ENCODE results near the gene PAX6.
A peak's percentile ranks its signal among the peaks of the same experiment; 100 is the strongest.

Gene PAX6

DNA sequence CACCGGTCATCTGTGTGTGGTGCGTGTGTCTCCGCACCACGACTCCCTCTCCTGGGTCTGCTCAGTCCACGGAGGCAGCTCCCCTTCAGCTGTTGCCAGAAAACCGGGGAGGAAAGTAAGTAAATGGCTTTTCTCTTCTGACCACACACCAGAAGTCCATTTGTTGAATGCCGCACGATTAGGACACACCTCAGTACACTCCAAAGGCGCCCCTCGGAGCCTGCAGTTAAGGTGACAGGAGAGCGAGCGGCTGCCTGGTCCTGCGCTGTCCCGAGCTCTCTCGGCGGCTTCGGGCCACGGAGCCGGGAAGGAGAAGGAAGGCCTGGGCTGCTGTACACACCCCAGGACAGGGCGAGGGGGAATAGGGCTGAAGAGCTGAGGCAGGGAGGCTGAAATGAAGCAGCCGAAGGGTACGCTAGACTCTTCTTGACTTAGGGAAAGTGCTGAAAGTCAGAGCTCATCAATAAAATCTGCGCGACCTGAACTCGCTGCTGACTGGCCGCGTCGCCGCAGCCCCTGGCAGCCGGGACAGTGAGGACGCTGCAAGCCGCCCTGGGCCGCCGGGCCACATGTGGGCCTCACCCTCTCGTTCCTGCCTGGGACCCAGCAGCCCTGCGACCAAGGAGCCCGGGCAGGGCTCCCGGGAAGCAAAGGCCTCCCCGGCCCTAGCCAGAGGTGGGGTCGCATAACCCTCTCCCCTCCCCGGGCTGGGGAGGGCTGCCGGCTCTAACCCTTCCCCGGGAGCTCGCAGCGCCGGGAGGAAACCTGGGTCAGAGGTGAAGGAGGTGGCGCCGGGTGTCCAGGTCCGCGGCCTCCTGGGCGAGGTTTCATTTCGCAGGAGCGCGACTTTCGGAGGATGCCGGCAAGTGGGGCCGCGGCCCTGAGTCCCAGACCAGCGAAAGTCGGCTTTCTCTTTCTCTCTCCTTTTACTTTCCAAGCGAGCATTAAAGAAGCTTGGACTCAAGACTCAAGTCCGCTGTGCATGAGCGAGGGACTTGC, 1.6 kb upstream of the PAX6 start:
- Histone ChIP-seq H3K4me3 (ENCODE audit: low read length in 2 of 2) (peak overlapping the region; percentile 59 to 84), H2AFZ (ENCODE audit: low read length) (peak overlapping the region; percentile 86), H2BK120ac (ENCODE audit: low read depth, low read length) (peak overlapping the region; percentile 77), H3K79me1 (ENCODE audit: low read depth, low read length) (peaks cover 6% of the 10 kb centered on the region), H4K8ac (ENCODE audit: low read depth, low read length) (no peak overlapping the region), H3K27ac (replicated peaks; ENCODE audit: low read length) (peak overlapping the region; percentile 95), H3K14ac (ENCODE audit: low read length) (peak overlapping the region; percentile 73), H2AK5ac (ENCODE audit: low read depth, low read length) (peak overlapping the region; percentile 48), H3K27me3 (ENCODE audit: control insufficient read depth in 3 of 3, insufficient read depth in 3 of 3, low read depth in 1 of 3, low read length in 3 of 3) (peaks cover 20 to 37% (median 36%) of the 10 kb centered on the region in 3 experiments), H4K91ac (ENCODE audit: low read depth, low read length, poor library complexity) (no peak overlapping the region), H2BK5ac (ENCODE audit: low read length) (peak overlapping the region; percentile 97), H3K18ac (ENCODE audit: low read length) (peak overlapping the region; percentile 96), H2BK12ac (ENCODE audit: low read length) (peak overlapping the region; percentile 4), H3K9ac (ENCODE audit: low read depth, low read length, poor library complexity) (peak overlapping the region; percentile 88), H3K4me1 (ENCODE audit: control insufficient read depth in 2 of 2, insufficient read depth in 1 of 2, low read depth in 1 of 2, low read length in 2 of 2) (peaks cover 16 to 37% of the 10 kb centered on the region in 2 donors), H3K4ac (ENCODE audit: low read length) (no peak overlapping the region), H2BK15ac (ENCODE audit: low read length) (peak overlapping the region; percentile 62), H3K9me3 (replicated peaks in 1 of 2; ENCODE audit: control insufficient read depth in 2 of 2, insufficient read depth in 1 of 2, low read depth in 1 of 2, low read length in 2 of 2) (no peaks in the 10 kb centered on the region), H3K4me2 (ENCODE audit: insufficient read depth, low read length, poor library complexity, severe bottlenecking) (peak overlapping the region; percentile 98), H3K23ac (ENCODE audit: low read depth, low read length, poor library complexity) (peak overlapping the region; percentile 37), H3K36me3 (replicated peaks in 1 of 2; ENCODE audit: control insufficient read depth in 2 of 2, insufficient read depth in 2 of 2, low read length in 2 of 2) (peaks cover 0 to 7% of the 10 kb centered on the region in 2 donors)
- WGBS, 2 donors (ENCODE audit: extremely low coverage in 2 of 2, insufficient read length in 2 of 2, insufficient replicate concordance in 1 of 2), result no CpG with 5 or more reads among the region's 63 CpGs
- no peak for DNase-seq (ENCODE audit: low spot score)

DNA sequence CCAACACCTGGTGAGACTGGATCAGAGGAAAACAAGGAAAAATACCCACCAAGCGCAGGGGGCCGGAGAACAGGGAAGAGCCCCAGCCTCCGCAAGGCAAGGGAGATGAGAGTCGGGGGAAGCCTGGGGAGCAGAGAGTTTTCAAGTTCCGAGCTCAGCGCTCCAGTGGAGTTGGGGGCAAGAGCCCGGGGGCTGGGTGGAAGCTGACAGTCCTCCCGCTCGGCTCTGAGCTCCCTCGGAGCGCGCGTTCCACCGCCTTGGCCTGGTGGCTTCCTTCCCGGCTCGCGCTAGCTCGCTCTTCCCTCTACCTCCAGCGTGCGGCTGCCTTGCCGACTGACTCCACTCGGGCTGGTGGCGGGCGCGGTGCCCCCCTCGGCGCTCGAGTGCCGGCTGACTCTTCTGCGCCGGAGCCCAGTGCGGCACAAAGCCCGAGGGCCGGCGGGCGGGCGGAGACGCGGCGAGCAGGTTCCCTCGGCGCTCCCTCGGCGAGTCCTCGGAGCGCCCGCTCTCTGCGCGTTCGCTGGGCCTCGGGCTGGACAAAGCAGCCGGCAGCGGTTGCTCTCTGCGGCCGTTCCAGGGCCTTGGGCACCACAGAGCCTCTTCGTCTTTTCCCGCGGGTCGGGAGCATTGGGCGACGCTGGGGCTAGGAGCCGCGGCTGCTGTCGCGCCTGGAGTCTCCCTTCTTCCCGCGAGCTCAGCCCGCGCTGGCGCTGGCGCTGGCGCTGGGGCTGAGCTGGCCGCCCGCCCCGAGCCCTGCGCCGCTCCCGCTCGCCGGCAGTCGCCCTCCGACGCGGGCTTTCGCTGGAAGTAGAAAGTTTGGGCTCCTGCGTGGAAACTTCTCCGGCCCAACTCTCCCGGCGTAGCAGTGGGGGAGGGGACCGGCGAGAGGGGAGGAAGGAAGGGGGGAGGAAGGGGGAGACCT, 1.0 kb downstream of the PAX6 start:
- Histone ChIP-seq H3K9ac (ENCODE audit: low read depth, low read length, poor library complexity) (peak overlapping the region; percentile 99), H2BK12ac (ENCODE audit: low read length) (peak overlapping the region; percentile 76), H2AFZ (ENCODE audit: low read length) (peak overlapping the region; percentile 80), H2BK120ac (ENCODE audit: low read depth, low read length) (peak overlapping the region; percentile 27), H3K27me3 (ENCODE audit: control insufficient read depth in 3 of 3, insufficient read depth in 3 of 3, low read depth in 1 of 3, low read length in 3 of 3) (peaks cover 0 to 14% (median 11%) of the 10 kb centered on the region in 3 experiments), H3K18ac (ENCODE audit: low read length) (peak overlapping the region; percentile 98), H3K27ac (replicated peaks; ENCODE audit: low read length) (peak overlapping the region; percentile 93), H3K14ac (ENCODE audit: low read length) (peak overlapping the region; percentile 78), H3K4ac (ENCODE audit: low read length) (peak overlapping the region; percentile 45), H3K4me3 (ENCODE audit: low read length in 2 of 2) (peak overlapping the region; percentile 59 to 93), H2BK15ac (ENCODE audit: low read length) (peak overlapping the region; percentile 84), H3K9me3 (replicated peaks in 1 of 2; ENCODE audit: control insufficient read depth in 2 of 2, insufficient read depth in 1 of 2, low read depth in 1 of 2, low read length in 2 of 2) (peaks cover 0 to 10% of the 10 kb centered on the region in 2 donors), H3K4me2 (ENCODE audit: insufficient read depth, low read length, poor library complexity, severe bottlenecking) (peak overlapping the region; percentile 63), H3K79me1 (ENCODE audit: low read depth, low read length) (peaks cover 9% of the 10 kb centered on the region), H2AK5ac (ENCODE audit: low read depth, low read length) (peak overlapping the region; percentile 89), H4K91ac (ENCODE audit: low read depth, low read length, poor library complexity) (no peak overlapping the region), H3K23ac (ENCODE audit: low read depth, low read length, poor library complexity) (peak overlapping the region; percentile 86), H2BK5ac (ENCODE audit: low read length) (peak overlapping the region; percentile 98), H3K36me3 (replicated peaks in 1 of 2; ENCODE audit: control insufficient read depth in 2 of 2, insufficient read depth in 2 of 2, low read length in 2 of 2) (peaks cover 0 to 31% of the 10 kb centered on the region in 2 donors), H3K4me1 (ENCODE audit: control insufficient read depth in 2 of 2, insufficient read depth in 1 of 2, low read depth in 1 of 2, low read length in 2 of 2) (peaks cover 18 to 21% of the 10 kb centered on the region in 2 donors), H4K8ac (ENCODE audit: low read depth, low read length) (no peak overlapping the region)
- no CpG with 5 or more reads among the region's 91 CpGs for WGBS, 2 donors (ENCODE audit: extremely low coverage in 2 of 2, insufficient read length in 2 of 2, insufficient replicate concordance in 1 of 2)
- DNase-seq (ENCODE audit: low spot score), result no peak

- Histone ChIP-seq H4K91ac (ENCODE audit: low read depth, low read length, poor library complexity) (no peak overlapping the region), H3K9me3 (replicated peaks in 1 of 2; ENCODE audit: control insufficient read depth in 2 of 2, insufficient read depth in 1 of 2, low read depth in 1 of 2, low read length in 2 of 2) (peaks cover 0 to 10% of the 10 kb centered on the region in 2 donors), H3K4me2 (ENCODE audit: insufficient read depth, low read length, poor library complexity, severe bottlenecking) (peak overlapping the region; percentile 63), H2BK15ac (ENCODE audit: low read length) (peak overlapping the region; percentile 84), H3K14ac (ENCODE audit: low read length) (no peak overlapping the region), H3K18ac (ENCODE audit: low read length) (no peak overlapping the region), H2BK5ac (ENCODE audit: low read length) (peak overlapping the region; percentile 98), H3K9ac (ENCODE audit: low read depth, low read length, poor library complexity) (peak overlapping the region; percentile 99), H3K27me3 (ENCODE audit: control insufficient read depth in 3 of 3, insufficient read depth in 3 of 3, low read depth in 1 of 3, low read length in 3 of 3) (peaks cover 0 to 8% (median 5%) of the 10 kb centered on the region in 3 experiments), H3K36me3 (replicated peaks in 1 of 2; ENCODE audit: control insufficient read depth in 2 of 2, insufficient read depth in 2 of 2, low read length in 2 of 2) (peaks cover 0 to 37% of the 10 kb centered on the region in 2 donors), H3K4me3 (ENCODE audit: low read length in 2 of 2) (peak overlapping the region; percentile 59 to 93), H2AK5ac (ENCODE audit: low read depth, low read length) (no peak overlapping the region), H3K23ac (ENCODE audit: low read depth, low read length, poor library complexity) (no peak overlapping the region), H3K4me1 (ENCODE audit: control insufficient read depth in 2 of 2, insufficient read depth in 1 of 2, low read depth in 1 of 2, low read length in 2 of 2) (peaks cover 19 to 21% of the 10 kb centered on the region in 2 donors), H3K79me1 (ENCODE audit: low read depth, low read length) (peaks cover 10% of the 10 kb centered on the region), H3K4ac (ENCODE audit: low read length) (no peak overlapping the region), H2BK12ac (ENCODE audit: low read length) (no peak overlapping the region), H2BK120ac (ENCODE audit: low read depth, low read length) (no peak overlapping the region), H4K8ac (ENCODE audit: low read depth, low read length) (no peak overlapping the region), H2AFZ (ENCODE audit: low read length) (peak overlapping the region; percentile 80), H3K27ac (replicated peaks; ENCODE audit: low read length) (peak overlapping the region; percentile 93)
- DNase-seq (ENCODE audit: low spot score), result no peak
- WGBS, 2 donors (ENCODE audit: extremely low coverage in 2 of 2, insufficient read length in 2 of 2, insufficient replicate concordance in 1 of 2), result no CpG with 5 or more reads among the region's 6 CpGs
Measured at GRCh38 chr11:31809541-31809856, 1.6 kb downstream of the PAX6 start.
